ENCODE data around the gene BCL6. TPM values are rescaled to one million over a fixed set of nuclear protein-coding genes. Genes with fewer than 3 reads are reported as not detected.

The BCL6 gene
- total RNA-seq, 1 experiment from 2014 or later, result 16.4 TPM

- H3K27me3 Mint-ChIP-seq (ENCODE audit: insufficient read depth, unreplicated experiment), result no peaks in the 10 kb centered on the region
- peaks cover 9% of the 10 kb centered on the region for H3K4me1 Mint-ChIP-seq (ENCODE audit: insufficient read depth, unreplicated experiment)
- H3K4me3 Mint-ChIP-seq (ENCODE audit: unreplicated experiment), result peak overlapping the region; percentile 23
- intact Hi-C loops (cut with micrococcal nuclease), result no loop called here
- H3K36me3 Mint-ChIP-seq (ENCODE audit: insufficient read depth, unreplicated experiment), result peaks cover 8% of the 10 kb centered on the region
- no peaks in the 10 kb centered on the region for H3K9me3 Mint-ChIP-seq (ENCODE audit: unreplicated experiment)
- ChIA-PET CTCF (interaction anchor here (0.6 to 6.1 kb wide), 6 partner anchors 10 to 1204 kb away, joined by 3 to 71 read pairs (median 8); no protein-coding TSS in a partner anchor), POLR2A (interaction anchor here (0.7 to 9.2 kb wide), 8 partner anchors 13 to 1202 kb away, joined by 3 to 252 read pairs (median 24); partner anchors contain the start of gene LPP)
- no peak overlapping the region for H3K27ac Mint-ChIP-seq (ENCODE audit: low read depth, unreplicated experiment)
- TF ChIP-seq CTCF (IDR thresholded peaks at IDR 0.05; ENCODE audit: unreplicated experiment), result no peak
- BruUV-seq (replicated peaks), result no TSS peak
- no peak for DNase-seq (ENCODE audit: unreplicated experiment)
These were observed 5.3 kb upstream of the BCL6 start for GRCh38 chr3:187750513-187751123.

DNA sequence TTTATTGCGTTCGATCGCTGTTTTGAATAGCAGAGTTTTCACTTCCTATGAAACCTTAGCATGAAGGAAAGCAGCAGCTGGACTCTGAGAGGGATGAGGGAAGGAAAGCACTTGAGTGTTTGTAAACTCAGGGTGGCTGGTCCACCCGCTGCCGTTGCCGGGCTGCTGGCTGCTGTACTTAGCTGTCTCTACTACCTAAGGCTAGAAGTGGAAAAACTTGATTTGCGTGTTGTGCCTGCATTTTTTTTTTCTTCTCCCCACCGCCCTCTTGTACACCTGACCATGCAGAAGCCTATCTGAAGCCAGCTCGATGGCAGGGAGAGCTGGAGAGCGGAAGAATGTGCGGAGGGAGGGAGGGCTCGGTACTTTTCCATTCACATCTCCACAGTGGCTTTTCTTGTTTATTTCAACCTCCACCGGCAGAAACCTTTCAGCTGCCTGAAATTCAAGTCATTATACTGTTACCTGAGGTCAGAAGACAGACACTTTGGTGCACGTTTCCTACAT, 4.8 kb upstream of the BCL6 start:
- CTCF ChIA-PET, result interaction anchor here (0.5 to 6.1 kb wide), 12 partner anchors 9 to 1486 kb away, joined by 3 to 71 read pairs (median 4); no protein-coding TSS in a partner anchor
- Mint-ChIP-seq H3K36me3 (ENCODE audit: insufficient read depth, unreplicated experiment) (peaks cover 14% of the 10 kb centered on the region), H3K27me3 (ENCODE audit: insufficient read depth, unreplicated experiment) (no peaks in the 10 kb centered on the region), H3K9me3 (ENCODE audit: unreplicated experiment) (no peaks in the 10 kb centered on the region), H3K4me3 (ENCODE audit: unreplicated experiment) (peak overlapping the region; percentile 23), H3K27ac (ENCODE audit: low read depth, unreplicated experiment) (no peak overlapping the region), H3K4me1 (ENCODE audit: insufficient read depth, unreplicated experiment) (peaks cover 9% of the 10 kb centered on the region)
- intact Hi-C loops (cut with micrococcal nuclease), result no loop called here
- no TSS peak for BruUV-seq (replicated peaks)
- POLR2A ChIA-PET, result interaction anchor here (0.9 to 9.2 kb wide), 9 partner anchors 12 to 1202 kb away, joined by 3 to 252 read pairs (median 8); partner anchors contain the start of gene LPP
- no peak for TF ChIP-seq CTCF (IDR thresholded peaks at IDR 0.05; ENCODE audit: unreplicated experiment)
- DNase-seq (ENCODE audit: unreplicated experiment), result no peak

DNA sequence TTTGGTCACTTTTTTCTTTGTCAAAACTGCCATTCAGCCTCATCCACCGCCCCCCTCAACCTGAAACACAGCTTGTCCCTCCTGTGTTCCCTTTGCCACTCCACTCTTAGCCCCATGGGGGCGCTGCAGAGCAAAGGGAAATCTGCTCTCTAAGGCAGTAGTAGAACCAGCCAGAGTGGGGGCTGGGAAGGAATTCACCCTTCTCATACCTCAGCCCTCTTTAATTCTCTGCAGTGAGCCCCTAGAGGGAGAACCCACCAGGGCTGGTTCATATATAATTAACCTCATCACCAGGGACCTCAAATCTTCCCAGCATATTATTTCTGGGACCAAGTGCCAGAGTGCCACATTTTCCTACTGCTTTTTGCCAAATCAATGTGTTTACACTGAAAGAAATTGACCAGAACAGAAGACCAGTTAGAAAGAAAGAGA, 2.8 kb upstream of the BCL6 start:
- peak overlapping the region; percentile 100 for H3K27ac Mint-ChIP-seq (ENCODE audit: low read depth, unreplicated experiment)
- H3K4me3 Mint-ChIP-seq (ENCODE audit: unreplicated experiment), result no peak overlapping the region
- DNase-seq (ENCODE audit: unreplicated experiment), result peak; percentile 95

More for the DNA sequence above, 2.8 kb upstream of the BCL6 start:
- Mint-ChIP-seq H3K36me3 (ENCODE audit: insufficient read depth, unreplicated experiment) (peaks cover 21% of the 10 kb centered on the region), H3K4me1 (ENCODE audit: insufficient read depth, unreplicated experiment) (peaks cover 9% of the 10 kb centered on the region), H3K27me3 (ENCODE audit: insufficient read depth, unreplicated experiment) (no peaks in the 10 kb centered on the region), H3K9me3 (ENCODE audit: unreplicated experiment) (no peaks in the 10 kb centered on the region)
- no TSS peak for BruUV-seq (replicated peaks)
- ChIA-PET CTCF (interaction anchor here (0.5 to 6.1 kb wide), 16 partner anchors 16 to 1206 kb away, joined by 3 to 71 read pairs (median 3); no protein-coding TSS in a partner anchor), POLR2A (interaction anchor here (0.6 to 9.2 kb wide), 18 partner anchors 10 to 1204 kb away, joined by 3 to 252 read pairs (median 6); partner anchors contain the start of gene LPP)
- intact Hi-C loops (cut with micrococcal nuclease), result loop anchor here (1.0 to 10.0 kb wide), 5 partner anchors 169 to 999 kb away; no protein-coding TSS in a partner anchor
- TF ChIP-seq CTCF (IDR thresholded peaks at IDR 0.05; ENCODE audit: unreplicated experiment), result peak; percentile 94
